ENCODE data around the gene MOGAT2.

The MOGAT2 gene

GRCh38 chr11:75759832-75760231 lies 42.2 kb downstream of the MOGAT2 start:
- FAIRE-seq = no peak
- no peak for DNase-seq (ENCODE audit: low spot score)

- no peak for DNase-seq (ENCODE audit: low spot score)
- FAIRE-seq = no peak
Observed at GRCh38 chr11:75760243-75760642, 42.6 kb downstream of the MOGAT2 start.

GRCh38 chr11:75760710-75761493 lies 43.3 kb downstream of the MOGAT2 start:
- FAIRE-seq (no peak), DNase-seq (ENCODE audit: low spot score) (no peak)

- FAIRE-seq = no peak
Observed at GRCh38 chr11:75762158-75762557, 44.5 kb downstream of the MOGAT2 start.

GRCh38 chr11:75762885-75763284 lies 45.2 kb downstream of the MOGAT2 start:
- no peak for DNase-seq (ENCODE audit: low spot score)
- no peak for FAIRE-seq

More at GRCh38 chr11:75762158-75762557, 44.5 kb downstream of the MOGAT2 start:
- no peak for DNase-seq (ENCODE audit: low spot score)

- FAIRE-seq (no peak), DNase-seq (ENCODE audit: low spot score) (no peak)
Observed at GRCh38 chr11:75763846-75764245, 46.2 kb downstream of the MOGAT2 start.

GRCh38 chr11:75765116-75765515 lies 47.5 kb downstream of the MOGAT2 start:
- DNase-seq (ENCODE audit: low spot score) (no peak), FAIRE-seq (no peak)

- DNase-seq (ENCODE audit: low spot score) (no peak), FAIRE-seq (no peak)
Observed at GRCh38 chr11:75766443-75767227, 49.0 kb downstream of the MOGAT2 start.

GRCh38 chr11:75767228-75767572 lies 49.6 kb downstream of the MOGAT2 start:
- no peak for FAIRE-seq
- DNase-seq (ENCODE audit: low spot score) = no peak

- no peak for DNase-seq (ENCODE audit: low spot score)
Observed at GRCh38 chr11:75767793-75768111, 50.1 kb downstream of the MOGAT2 start.

GRCh38 chr11:75768112-75768908 lies 50.7 kb downstream of the MOGAT2 start, which contains the start of gene DGAT2:
DGAT2 (plus strand) TSS chr11:75768778; CDS start chr11:75768992, 214 bp downstream.
- FAIRE-seq = no peak
- DNase-seq (ENCODE audit: low spot score) = peak; percentile 91

More at GRCh38 chr11:75767793-75768111, 50.1 kb downstream of the MOGAT2 start:
- no peak for FAIRE-seq

- FAIRE-seq = no peak
- DNase-seq (ENCODE audit: low spot score) = peak; percentile 28
Observed at GRCh38 chr11:75768909-75769771, 51.5 kb downstream of the MOGAT2 start.

- DNase-seq (ENCODE audit: low spot score) = no peak
- no peak for FAIRE-seq
Observed at GRCh38 chr11:75770102-75770501, 52.5 kb downstream of the MOGAT2 start.

- no peak for FAIRE-seq
Observed at GRCh38 chr11:75771646-75772410, 54.2 kb downstream of the MOGAT2 start.

GRCh38 chr11:75773595-75774353 lies 56.1 kb downstream of the MOGAT2 start:
- DNase-seq (ENCODE audit: low spot score) (no peak), FAIRE-seq (no peak)

More at GRCh38 chr11:75771646-75772410, 54.2 kb downstream of the MOGAT2 start:
- no peak for DNase-seq (ENCODE audit: low spot score)

- no peak for FAIRE-seq
- no peak for DNase-seq (ENCODE audit: low spot score)
Observed at GRCh38 chr11:75775056-75775455, 57.4 kb downstream of the MOGAT2 start.

GRCh38 chr11:75776546-75776945 lies 58.9 kb downstream of the MOGAT2 start:
- FAIRE-seq (no peak), DNase-seq (ENCODE audit: low spot score) (no peak)

- DNase-seq (ENCODE audit: low spot score) = peak; percentile 40
Observed at GRCh38 chr11:75777461-75778110, 59.9 kb downstream of the MOGAT2 start.

GRCh38 chr11:75778962-75779361 lies 61.3 kb downstream of the MOGAT2 start:
- DNase-seq (ENCODE audit: low spot score) (no peak), FAIRE-seq (no peak)

More at GRCh38 chr11:75777461-75778110, 59.9 kb downstream of the MOGAT2 start:
- no peak for FAIRE-seq

Measured in urothelium cell line (cell line).